ENCODE results near the gene PAK6. TPM values are rescaled to one million over a fixed set of nuclear protein-coding genes. Genes with fewer than 3 reads are reported as not detected.

PAK6 gene
- total and polyA plus RNA-seq, 9 of the 15 experiments (the other 6 are each of a cell fraction or from before 2014, with no cell fraction given), result 0.03 to 0.74 (median 0.16) TPM; not detected in 2

DNA sequence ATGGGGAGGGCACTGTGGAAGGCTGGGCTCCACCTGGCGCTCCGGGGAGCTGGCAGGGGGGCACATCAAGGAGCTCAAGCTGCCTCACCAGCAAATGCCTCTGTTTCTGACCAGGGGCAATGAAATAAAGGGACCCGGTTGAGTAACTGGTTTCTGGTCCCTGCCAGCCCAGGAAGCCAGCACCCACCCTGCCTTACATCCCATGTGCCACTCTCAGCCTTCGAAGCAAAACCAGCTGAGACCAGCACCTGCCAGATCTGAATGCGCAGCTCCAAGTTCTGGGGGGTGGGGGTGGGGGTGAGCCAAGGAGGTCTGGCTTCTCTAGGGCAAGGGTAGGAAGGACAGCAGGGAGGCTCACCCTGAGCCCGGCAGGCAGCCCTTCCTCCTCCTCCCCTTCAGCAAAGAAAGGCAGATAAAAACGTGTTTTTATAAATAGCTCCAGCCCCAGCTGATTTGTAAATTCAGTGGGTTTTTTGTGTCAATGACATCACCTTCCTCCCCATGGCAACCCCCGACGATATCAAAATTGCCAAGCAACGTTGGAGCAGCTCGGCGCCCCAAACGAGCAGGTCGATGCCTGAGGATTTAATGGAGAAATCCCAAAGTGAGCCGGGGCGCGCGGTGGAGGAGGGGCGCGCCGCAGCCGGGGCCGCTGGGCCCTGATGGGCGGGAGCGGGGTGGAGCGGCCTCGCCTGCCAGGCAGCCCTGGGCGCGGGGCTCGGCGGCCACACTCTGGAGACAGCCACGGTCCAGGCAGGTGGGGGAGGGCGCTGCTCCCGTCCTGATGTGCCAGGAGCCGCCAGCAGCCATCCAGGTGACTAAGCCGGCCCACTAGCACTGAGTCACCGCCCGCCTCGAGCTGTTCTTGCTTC lies at the start of gene PAK6 (continued):
- TF ChIP-seq, protein P1, sequence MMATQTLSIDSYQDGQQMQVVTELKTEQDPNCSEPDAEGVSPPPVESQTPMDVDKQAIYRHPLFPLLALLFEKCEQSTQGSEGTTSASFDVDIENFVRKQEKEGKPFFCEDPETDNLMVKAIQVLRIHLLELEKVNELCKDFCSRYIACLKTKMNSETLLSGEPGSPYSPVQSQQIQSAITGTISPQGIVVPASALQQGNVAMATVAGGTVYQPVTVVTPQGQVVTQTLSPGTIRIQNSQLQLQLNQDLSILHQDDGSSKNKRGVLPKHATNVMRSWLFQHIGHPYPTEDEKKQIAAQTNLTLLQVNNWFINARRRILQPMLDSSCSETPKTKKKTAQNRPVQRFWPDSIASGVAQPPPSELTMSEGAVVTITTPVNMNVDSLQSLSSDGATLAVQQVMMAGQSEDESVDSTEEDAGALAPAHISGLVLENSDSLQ (IDR thresholded peaks at IDR 0.05), result no peak
- no peak for TF ChIP-seq SMAD3 (CRISPR knock-in tag; conservative IDR thresholded peaks at IDR 0.05)
- no peak for TF ChIP-seq SIN3A (IDR thresholded peaks at IDR 0.05; ENCODE audit: borderline replicate concordance in 2 of 2, control insufficient read depth in 1 of 2, low read depth in 2 of 2, low read length in 2 of 2)
- no peak for TF ChIP-seq CSDE1 (IDR thresholded peaks at IDR 0.05)
- peak; percentile 37; the same call in 1 of the 2 replicates for TF ChIP-seq MEF2A (IDR thresholded peaks at IDR 0.05; ENCODE audit: control insufficient read depth, low read depth, low read length)
- no peak for TF ChIP-seq SMARCE1 (IDR thresholded peaks at IDR 0.05)
- TF ChIP-seq TFAP4 (CRISPR knock-in tag; IDR thresholded peaks at IDR 0.05; ENCODE audit: borderline replicate concordance), result peak; percentile 69
- no peak for TF ChIP-seq MNT (conservative IDR thresholded peaks at IDR 0.05)
- TF ChIP-seq, protein P2, sequence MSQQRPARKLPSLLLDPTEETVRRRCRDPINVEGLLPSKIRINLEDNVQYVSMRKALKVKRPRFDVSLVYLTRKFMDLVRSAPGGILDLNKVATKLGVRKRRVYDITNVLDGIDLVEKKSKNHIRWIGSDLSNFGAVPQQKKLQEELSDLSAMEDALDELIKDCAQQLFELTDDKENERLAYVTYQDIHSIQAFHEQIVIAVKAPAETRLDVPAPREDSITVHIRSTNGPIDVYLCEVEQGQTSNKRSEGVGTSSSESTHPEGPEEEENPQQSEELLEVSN (IDR thresholded peaks at IDR 0.05; ENCODE audit: borderline replicate concordance in 1 of 2, extremely low read depth in 1 of 2, insufficient read depth in 1 of 2, insufficient read length in 1 of 2, low read depth in 1 of 2, low read length in 1 of 2, poor library complexity in 1 of 2, severe bottlenecking in 1 of 2), result peak in 1 of 2 experiments; percentile 33
- no peak for TF ChIP-seq ETS1 (conservative IDR thresholded peaks at IDR 0.05; ENCODE audit: control insufficient read depth, low read depth, low read length)
- TF ChIP-seq JUN (IDR thresholded peaks at IDR 0.05; ENCODE audit: borderline replicate concordance, low read depth, low read length), result 0 out of 2 replicates have a peak, but pooled peaks have one; percentile 50
- TF ChIP-seq JUN (CRISPR knock-in tag; IDR thresholded peaks at IDR 0.05; ENCODE audit: borderline replicate concordance), result no peak
- no peak for TF ChIP-seq DDX20 (tag; IDR thresholded peaks at IDR 0.05; ENCODE audit: low read depth)
- no peak for TF ChIP-seq SMAD1 (IDR thresholded peaks at IDR 0.05; ENCODE audit: low read depth, low read length, partially characterized antibody)
- TF ChIP-seq SNRNP70 (optimal IDR thresholded peaks at IDR 0.05; ENCODE audit: low read depth, low read length), result no peak

Measured in K562 (cell line).